Measurements from ENCODE around the gene MSI2.
"Not testable (repeated sequence)": the region's sequence is repeated elsewhere in the genome, so short reads cannot be mapped to it uniquely, and the experiment has no call there.

The MSI2 gene

GRCh38 chr17:57255776-57256681, at the start of gene MSI2:
TSS of gene MSI2 (plus strand) at chr17:57256523. CDS start at chr17:57256743, 220 bp downstream.
- peak; percentile 89 to 90 for DNase-seq (ENCODE audit: low read depth in 2 of 2)

GRCh38 chr17:57206928-57207327, 49.4 kb upstream of the MSI2 start:
- DNase-seq (ENCODE audit: low read depth in 2 of 2): no peak

- DNase-seq (ENCODE audit: low read depth in 2 of 2): no peak
These were observed 48.9 kb upstream of the MSI2 start for GRCh38 chr17:57207396-57207795.

- no peak for DNase-seq (ENCODE audit: low read depth in 2 of 2)
These were observed 46.1 kb upstream of the MSI2 start for GRCh38 chr17:57210224-57210553.

- no peak for DNase-seq (ENCODE audit: low read depth in 2 of 2)
These were observed 45.3 kb upstream of the MSI2 start for GRCh38 chr17:57210972-57211411.

- no peak for DNase-seq (ENCODE audit: low read depth in 2 of 2)
These were observed 44.8 kb upstream of the MSI2 start for GRCh38 chr17:57211543-57211942.

GRCh38 chr17:57213180-57213825, 43.0 kb upstream of the MSI2 start:
- no peak for DNase-seq (ENCODE audit: low read depth in 2 of 2)

- DNase-seq (ENCODE audit: low read depth in 2 of 2): no peak
These were observed 41.0 kb upstream of the MSI2 start for GRCh38 chr17:57215317-57215716.

- no peak for DNase-seq (ENCODE audit: low read depth in 2 of 2)
These were observed 34.7 kb upstream of the MSI2 start for GRCh38 chr17:57221366-57222350.

- DNase-seq (ENCODE audit: low read depth in 2 of 2): not testable (repeated sequence)
These were observed 33.9 kb upstream of the MSI2 start for GRCh38 chr17:57222422-57222821.

GRCh38 chr17:57225127-57225526, 31.2 kb upstream of the MSI2 start:
- no peak for DNase-seq (ENCODE audit: low read depth in 2 of 2)

GRCh38 chr17:57226793-57227192, 29.5 kb upstream of the MSI2 start:
- DNase-seq (ENCODE audit: low read depth in 2 of 2): no peak

- no peak for DNase-seq (ENCODE audit: low read depth in 2 of 2)
These were observed 27.4 kb upstream of the MSI2 start for GRCh38 chr17:57228911-57229310.

- no peak for DNase-seq (ENCODE audit: low read depth in 2 of 2)
These were observed 22.1 kb upstream of the MSI2 start for GRCh38 chr17:57234061-57234738.

GRCh38 chr17:57234739-57235092, 21.6 kb upstream of the MSI2 start:
- DNase-seq (ENCODE audit: low read depth in 2 of 2): no peak

- no peak for DNase-seq (ENCODE audit: low read depth in 2 of 2)
These were observed 21.2 kb upstream of the MSI2 start for GRCh38 chr17:57235124-57235523.

GRCh38 chr17:57236686-57237299, 19.5 kb upstream of the MSI2 start:
- no peak for DNase-seq (ENCODE audit: low read depth in 2 of 2)

- DNase-seq (ENCODE audit: low read depth in 2 of 2): no peak
These were observed 15.7 kb upstream of the MSI2 start for GRCh38 chr17:57240648-57241047.

- DNase-seq (ENCODE audit: low read depth in 2 of 2): no peak
These were observed 14.2 kb upstream of the MSI2 start for GRCh38 chr17:57242148-57242547.

- DNase-seq (ENCODE audit: low read depth in 2 of 2): peak; percentile 70 to 75
These were observed 13.1 kb upstream of the MSI2 start for GRCh38 chr17:57243171-57243622.

- DNase-seq (ENCODE audit: low read depth in 2 of 2): no peak
These were observed 10.5 kb upstream of the MSI2 start for GRCh38 chr17:57245786-57246185.
